B cell (primary cell): ENCODE data around the gene FLT3LG. TPM values are rescaled to one million over a fixed set of nuclear protein-coding genes. Genes with fewer than 3 reads are reported as not detected.

ENCODE experiments used
- ATAC-seq: fragments of 200-7000 bp; cut with Tn5 transposase; one replicate; pipeline ENCODE4 v1.10.0; 2021; ENCODE audit warnings: low read depth, mild to moderate bottlenecking, moderate number of reproducible peaks, moderate library complexity
- CTCF ChIA-PET: fragments of 350-600 bp; sonication (Branson Sonifier 250); formaldehyde crosslinking; loops from one replicate; lab custom pipeline; 2021; ENCODE audit warnings: antibody characterized with exemption, inconsistent platforms; lab: Charles Lee
- POLR2A ChIA-PET: fragments of 350-600 bp; sonication (Branson Sonifier 250); formaldehyde crosslinking; loops from one replicate; lab custom pipeline; 2021; ENCODE audit warnings: antibody characterized with exemption; lab: Charles Lee
- DNase-seq: peaks from one replicate; pipeline ENCODE4 v3.0.0; 2013
- H2AFZ ChIP-seq: 2 replicates; pipeline ENCODE4 v1.6.1; 2012; ENCODE audit warnings: mild to moderate bottlenecking, low read depth, low read length; ENCODE audit not compliant: insufficient read depth, poor library complexity, severe bottlenecking
- H3K27ac ChIP-seq, 2 donors: 1 replicate in 1 of 2; 2 replicates in 1 of 2; pipeline ENCODE4 v1.5.1; 2012 to 2013; ENCODE audit warnings: low read length in 2 of 2, mild to moderate bottlenecking in 2 of 2, moderate library complexity in 1 of 2
- H3K27me3 ChIP-seq, 4 experiments: fragments of 200-600 bp in 1 of 4; sonication (generic) in 1 of 4; replicated peaks in 1 of 4; 1 replicate in 2 of 4; 2 replicates in 2 of 4; pipeline versions ENCODE4 v1.6.1 to v1.7.0; 2013 to 2016; ENCODE audit warnings: low read length in 3 of 4, mild to moderate bottlenecking in 2 of 4, mixed read lengths in 1 of 4, moderate library complexity in 1 of 4; ENCODE audit not compliant: insufficient read depth in 4 of 4, control insufficient read depth in 3 of 4; ENCODE audit errors: control extremely low read depth in 1 of 4
- H3K36me3 ChIP-seq, 2 experiments: replicated peaks in 1 of 2; 1 replicate in 1 of 2; 2 replicates in 1 of 2; pipeline versions ENCODE4 v1.6.1 to v1.7.1; 2013; ENCODE audit warnings: low read length in 1 of 2; ENCODE audit not compliant: insufficient read depth in 2 of 2, control insufficient read depth in 1 of 2; ENCODE audit errors: control extremely low read depth in 1 of 2, extremely low read depth in 1 of 2
- H3K4me1 ChIP-seq, 2 donors: fragments of 200-600 bp in 1 of 2; sonication (generic) in 1 of 2; 1 replicate in 1 of 2; 2 replicates in 1 of 2; pipeline versions ENCODE4 v1.5.1 to v1.6.1; 2013 to 2017; ENCODE audit warnings: low read length in 2 of 2; ENCODE audit not compliant: control insufficient read depth in 2 of 2, insufficient read depth in 2 of 2
- H3K4me2 ChIP-seq: replicated peaks from 2 replicates; pipeline ENCODE3; 2012; ENCODE audit warnings: mild to moderate bottlenecking, low read depth, low read length; ENCODE audit not compliant: poor library complexity, severe bottlenecking
- H3K4me3 ChIP-seq, 5 experiments: fragments of 200-600 bp in 1 of 5; sonication (generic) in 1 of 5; 1 replicate in 3 of 5; 2 replicates in 2 of 5; pipeline versions ENCODE4 v1.5.1 to v1.7.0; 2011 to 2016; ENCODE audit warnings: low read length in 4 of 5, mild to moderate bottlenecking in 4 of 5, low read depth in 2 of 5, control low read depth in 1 of 5, moderate library complexity in 1 of 5; ENCODE audit not compliant: insufficient read depth in 1 of 5; ENCODE audit errors: control extremely low read depth in 1 of 5, extremely low read depth in 1 of 5
- H3K79me2 ChIP-seq: fragments of 200-600 bp; sonication (generic); one replicate; pipeline ENCODE4 v1.6.0; 2016; ENCODE audit warnings: low read length; ENCODE audit not compliant: control insufficient read depth, insufficient read depth
- H3K9ac ChIP-seq: fragments of 200-600 bp; sonication (generic); 2 replicates; pipeline ENCODE4 v1.6.1; 2017; ENCODE audit warnings: mild to moderate bottlenecking, low read length, moderate library complexity
- H3K9me3 ChIP-seq, 3 donors: one replicate each; pipeline versions ENCODE4 v1.6.1 to v1.7.1; 2013; ENCODE audit warnings: low read length in 2 of 3; ENCODE audit not compliant: control insufficient read depth in 2 of 3, insufficient read depth in 1 of 3; ENCODE audit errors: control extremely low read depth in 1 of 3
- H4K20me1 ChIP-seq: 2 replicates; pipeline ENCODE4 v1.6.0; 2012; ENCODE audit warnings: mild to moderate bottlenecking, low read length; ENCODE audit not compliant: insufficient read depth, control insufficient read depth, poor library complexity, severe bottlenecking
- H3K27ac Mint-ChIP-seq: one replicate; pipeline ENCODE4 v1.8.0; 2021; ENCODE audit warnings: mixed read lengths
- H3K27me3 Mint-ChIP-seq: one replicate; pipeline ENCODE4 v1.8.0; 2021; ENCODE audit warnings: mixed read lengths
- H3K4me1 Mint-ChIP-seq: one replicate; pipeline ENCODE4 v1.8.0; 2021; ENCODE audit warnings: mixed read lengths
- H3K4me3 Mint-ChIP-seq: one replicate; pipeline ENCODE4 v1.8.0; 2021; ENCODE audit warnings: mixed read lengths
- H3K9me3 Mint-ChIP-seq: one replicate; pipeline ENCODE4 v1.8.0; 2022; ENCODE audit warnings: mixed read lengths; ENCODE audit not compliant: insufficient read depth
- EZH2 ChIP-seq: IDR thresholded peaks from 2 replicates; pipeline ENCODE4 v1.6.1; 2012; ENCODE audit warnings: borderline replicate concordance, low read depth, mild to moderate bottlenecking, moderate library complexity, low read length; ENCODE audit not compliant: insufficient read depth, poor library complexity, severe bottlenecking
- WGBS: methylation state at CpG from one replicate; pipeline ENCODE4 v1.1.5; 2013; ENCODE audit warnings: missing lambda C conversion rate; ENCODE audit not compliant: insufficient coverage; 5-methylcytosine and 5-hydroxymethylcytosine counted together
- intact Hi-C: fragments of 100-400 bp; cut with micrococcal nuclease; formaldehyde crosslinking; loops from one replicate; pipeline ENCODE4 v1.10.0; 2022
- polyA plus RNA-seq: library from polyadenylated mRNA; depleted of rRNA; stranded (reverse); fragments of >200 nt; gene quantifications from 2 replicates; pipeline ENCODE4 v1.2.3, GENCODE V29; 2012
- total RNA-seq, 2 donors: library from RNA; stranded (reverse); fragments of 120-200 nt in 1 of 2; gene quantifications; 1 replicate in 1 of 2; 2 replicates in 1 of 2; pipeline versions ENCODE4 v1.2.3 to v1.2.4, GENCODE V29; 2013 to 2022
- TF ChIP-seq, protein P1 (sequence below): fragments of 200-600 bp; IDR thresholded peaks from one replicate; pipeline ENCODE4 v1.8.0; 2022; ENCODE audit warnings: antibody characterized with exemption, mild to moderate bottlenecking

FLT3LG gene
- total and polyA plus RNA-seq, 2 donors (not counting 1 experiment from before 2014, with no cell fraction given): 31.0 to 49.8 TPM

DNA sequence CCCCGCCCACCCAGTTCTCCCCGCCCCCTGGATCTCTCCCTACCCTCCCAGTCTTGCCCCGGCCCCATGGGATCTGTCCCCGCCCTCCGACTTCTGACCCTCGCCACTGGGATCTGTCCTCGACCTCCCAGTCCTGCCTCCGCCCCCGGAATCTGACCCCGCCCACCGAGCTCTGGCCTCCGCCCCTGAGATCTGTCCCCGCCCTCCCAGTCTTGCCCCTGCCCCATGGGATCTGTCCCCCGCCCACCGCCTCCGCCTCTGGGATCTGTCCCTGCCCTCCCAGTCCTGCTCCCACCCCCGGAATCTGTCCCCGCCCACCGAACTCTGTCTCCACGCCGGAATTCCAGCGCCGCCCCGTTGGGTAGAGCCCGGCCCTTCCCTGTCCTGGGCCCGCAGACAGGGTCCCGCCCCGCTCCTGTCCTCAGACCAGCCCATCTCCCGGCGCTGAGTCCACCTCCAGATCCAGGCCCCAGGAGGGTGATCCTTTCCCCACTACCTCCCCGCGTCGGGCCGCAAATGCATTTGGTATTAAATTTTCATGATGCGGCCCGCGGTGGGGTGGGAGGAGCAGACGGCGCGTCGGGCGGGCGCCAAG is 31.1 kb upstream of the FLT3LG start:
- no peaks in the 10 kb centered on the region for H3K9me3 Mint-ChIP-seq
- Histone ChIP-seq H3K4me1 (peaks cover 18 to 31% of the 10 kb centered on the region in 2 donors), H3K79me2 (no peaks in the 10 kb centered on the region), H3K4me2 (peak overlapping the region; percentile 99), H3K27me3 (peaks cover 2 to 46% (median 38%) of the 10 kb centered on the region in 4 experiments), H3K36me3 (peaks cover 0 to 19% of the 10 kb centered on the region in 2 experiments), H3K4me3 (peak overlapping the region; percentile 12 to 80 (median 71)), H3K9me3 (peaks cover 0 to 14% (median 0%) of the 10 kb centered on the region in 3 donors), H2AFZ (peak overlapping the region; percentile 97), H3K27ac (peak overlapping the region in 1 of 2 donors; percentile 72), H3K9ac (peak overlapping the region; percentile 89), H4K20me1 (peaks cover 9% of the 10 kb centered on the region)
- TF ChIP-seq, protein P1, sequence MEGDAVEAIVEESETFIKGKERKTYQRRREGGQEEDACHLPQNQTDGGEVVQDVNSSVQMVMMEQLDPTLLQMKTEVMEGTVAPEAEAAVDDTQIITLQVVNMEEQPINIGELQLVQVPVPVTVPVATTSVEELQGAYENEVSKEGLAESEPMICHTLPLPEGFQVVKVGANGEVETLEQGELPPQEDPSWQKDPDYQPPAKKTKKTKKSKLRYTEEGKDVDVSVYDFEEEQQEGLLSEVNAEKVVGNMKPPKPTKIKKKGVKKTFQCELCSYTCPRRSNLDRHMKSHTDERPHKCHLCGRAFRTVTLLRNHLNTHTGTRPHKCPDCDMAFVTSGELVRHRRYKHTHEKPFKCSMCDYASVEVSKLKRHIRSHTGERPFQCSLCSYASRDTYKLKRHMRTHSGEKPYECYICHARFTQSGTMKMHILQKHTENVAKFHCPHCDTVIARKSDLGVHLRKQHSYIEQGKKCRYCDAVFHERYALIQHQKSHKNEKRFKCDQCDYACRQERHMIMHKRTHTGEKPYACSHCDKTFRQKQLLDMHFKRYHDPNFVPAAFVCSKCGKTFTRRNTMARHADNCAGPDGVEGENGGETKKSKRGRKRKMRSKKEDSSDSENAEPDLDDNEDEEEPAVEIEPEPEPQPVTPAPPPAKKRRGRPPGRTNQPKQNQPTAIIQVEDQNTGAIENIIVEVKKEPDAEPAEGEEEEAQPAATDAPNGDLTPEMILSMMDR: no peak
- TF ChIP-seq EZH2: no peak
- intact Hi-C loops: loop anchor here (1.0 to 2.0 kb wide), 7 partner anchors 8 to 177 kb away; partner anchors contain the start of genes PIH1D1 and RPS11
- ATAC-seq: peak; percentile 28
- WGBS: under 1% methylated on average over 40 of the region's 43 CpGs
- no peak for DNase-seq
- peaks cover 31% of the 10 kb centered on the region for H3K4me1 Mint-ChIP-seq
- ChIA-PET CTCF (interaction anchor here (0.6 to 5.1 kb wide), 16 partner anchors 9 to 220 kb away, joined by 3 to 70 read pairs (median 4); partner anchors contain the start of genes CD37, FLT3LG and PIH1D1), POLR2A (interaction anchor here (0.6 to 2.3 kb wide), 7 partner anchors 26 to 138 kb away, joined by 4 to 20 read pairs (median 7); partner anchors contain the start of gene CD37)
- peak overlapping the region; percentile 95 for H3K27ac Mint-ChIP-seq
- peaks cover 44% of the 10 kb centered on the region for H3K27me3 Mint-ChIP-seq
- H3K4me3 Mint-ChIP-seq: peak overlapping the region; percentile 93
